ENCODE measurements around the gene ARL11.

Gene ARL11

GRCh38 chr13:49645451-49645850, 17.1 kb downstream of the ARL11 start:
- DNase-seq (ENCODE audit: extremely low spot score) = no peak
- TF ChIP-seq TARDBP (IDR thresholded peaks at IDR 0.05) (no peak), CTBP1 (IDR thresholded peaks at IDR 0.05; ENCODE audit: borderline replicate concordance) (no peak), PKNOX1 (IDR thresholded peaks at IDR 0.05) (no peak), LEF1 (IDR thresholded peaks at IDR 0.05; ENCODE audit: borderline replicate concordance) (no peak), SP1 (IDR thresholded peaks at IDR 0.05) (no peak)
- ChIA-PET POLR2A (no interaction called here), CTCF (no interaction called here)

- no peak for DNase-seq (ENCODE audit: extremely low spot score)
- ChIA-PET CTCF (no interaction called here), POLR2A (no interaction called here)
- TF ChIP-seq ELF4 (IDR thresholded peaks at IDR 0.05) (no peak), FOXK2 (IDR thresholded peaks at IDR 0.05) (no peak), HDGF (IDR thresholded peaks at IDR 0.05; ENCODE audit: borderline replicate concordance) (no peak), CTBP1 (IDR thresholded peaks at IDR 0.05; ENCODE audit: borderline replicate concordance) (no peak), PKNOX1 (IDR thresholded peaks at IDR 0.05) (no peak), L3MBTL2 (conservative IDR thresholded peaks at IDR 0.05) (no peak), ZNF384 (IDR thresholded peaks at IDR 0.05) (no peak), SUZ12 (IDR thresholded peaks at IDR 0.05) (no peak), NFRKB (IDR thresholded peaks at IDR 0.05) (no peak), BHLHE40 (IDR thresholded peaks at IDR 0.05; ENCODE audit: borderline replicate concordance) (no peak), TARDBP (IDR thresholded peaks at IDR 0.05) (no peak), FOXA1 (IDR thresholded peaks at IDR 0.05) (no peak), FOXM1 (IDR thresholded peaks at IDR 0.05; ENCODE audit: borderline replicate concordance) (no peak), SP1 (IDR thresholded peaks at IDR 0.05) (no peak), LEF1 (IDR thresholded peaks at IDR 0.05; ENCODE audit: borderline replicate concordance) (no peak), ARNT (IDR thresholded peaks at IDR 0.05) (no peak)
Measured at GRCh38 chr13:49646688-49647087, 18.4 kb downstream of the ARL11 start.

- no peak for TF ChIP-seq HDGF (IDR thresholded peaks at IDR 0.05; ENCODE audit: borderline replicate concordance)
- TF ChIP-seq ARNT (IDR thresholded peaks at IDR 0.05) = no peak
- TF ChIP-seq SP1 (IDR thresholded peaks at IDR 0.05) = no peak
- no peak for TF ChIP-seq LEF1 (IDR thresholded peaks at IDR 0.05; ENCODE audit: borderline replicate concordance)
- no peak for TF ChIP-seq FOXK2 (IDR thresholded peaks at IDR 0.05)
- no peak for TF ChIP-seq ZNF384 (IDR thresholded peaks at IDR 0.05)
- no peak for TF ChIP-seq BHLHE40 (IDR thresholded peaks at IDR 0.05; ENCODE audit: borderline replicate concordance)
- TF ChIP-seq FOXM1 (IDR thresholded peaks at IDR 0.05; ENCODE audit: borderline replicate concordance) = no peak
- TF ChIP-seq SUZ12 (IDR thresholded peaks at IDR 0.05) = no peak
- no peak for TF ChIP-seq PKNOX1 (IDR thresholded peaks at IDR 0.05)
- no peak for TF ChIP-seq TARDBP (IDR thresholded peaks at IDR 0.05)
- no peak for TF ChIP-seq L3MBTL2 (conservative IDR thresholded peaks at IDR 0.05)
- TF ChIP-seq ELF4 (IDR thresholded peaks at IDR 0.05) = no peak
- TF ChIP-seq FOXA1 (IDR thresholded peaks at IDR 0.05) = no peak
- no peak for TF ChIP-seq NFRKB (IDR thresholded peaks at IDR 0.05)
- TF ChIP-seq CTBP1 (IDR thresholded peaks at IDR 0.05; ENCODE audit: borderline replicate concordance) = no peak
- CTCF ChIA-PET = no interaction called here
- no peak for DNase-seq (ENCODE audit: extremely low spot score)
- POLR2A ChIA-PET = no interaction called here
Measured at GRCh38 chr13:49649244-49649962, 21.1 kb downstream of the ARL11 start.

GRCh38 chr13:49649963-49650312, 21.6 kb downstream of the ARL11 start:
- CTCF ChIA-PET = no interaction called here
- no peak for TF ChIP-seq HDGF (IDR thresholded peaks at IDR 0.05; ENCODE audit: borderline replicate concordance)
- no peak for TF ChIP-seq ZNF384 (IDR thresholded peaks at IDR 0.05)
- TF ChIP-seq TARDBP (IDR thresholded peaks at IDR 0.05) = no peak
- no peak for TF ChIP-seq SUZ12 (IDR thresholded peaks at IDR 0.05)

GRCh38 chr13:49651570-49652354, 23.5 kb downstream of the ARL11 start:
- CTCF ChIA-PET = no interaction called here
- POLR2A ChIA-PET = no interaction called here
- no peak for DNase-seq (ENCODE audit: extremely low spot score)
- no peak for TF ChIP-seq SP1 (IDR thresholded peaks at IDR 0.05)
- TF ChIP-seq FOXA1 (IDR thresholded peaks at IDR 0.05) = no peak
- TF ChIP-seq TARDBP (IDR thresholded peaks at IDR 0.05) = no peak
- no peak for TF ChIP-seq SUZ12 (IDR thresholded peaks at IDR 0.05)
- TF ChIP-seq L3MBTL2 (conservative IDR thresholded peaks at IDR 0.05) = no peak

More at GRCh38 chr13:49649963-49650312, 21.6 kb downstream of the ARL11 start:
- POLR2A ChIA-PET = no interaction called here
- DNase-seq (ENCODE audit: extremely low spot score) = no peak
